Epidermal melanocyte (primary cell): ENCODE results near the gene KCNH1.
"Not testable (repeated sequence)": the region's sequence is repeated elsewhere in the genome, so short reads cannot be mapped to it uniquely, and the experiment has no call there.

Experiments used
- DNase-seq: peaks from one replicate; pipeline ENCODE4 v3.0.0; 2011; ENCODE audit warnings: low spot score; ENCODE audit not compliant: insufficient read length

The KCNH1 gene

DNA sequence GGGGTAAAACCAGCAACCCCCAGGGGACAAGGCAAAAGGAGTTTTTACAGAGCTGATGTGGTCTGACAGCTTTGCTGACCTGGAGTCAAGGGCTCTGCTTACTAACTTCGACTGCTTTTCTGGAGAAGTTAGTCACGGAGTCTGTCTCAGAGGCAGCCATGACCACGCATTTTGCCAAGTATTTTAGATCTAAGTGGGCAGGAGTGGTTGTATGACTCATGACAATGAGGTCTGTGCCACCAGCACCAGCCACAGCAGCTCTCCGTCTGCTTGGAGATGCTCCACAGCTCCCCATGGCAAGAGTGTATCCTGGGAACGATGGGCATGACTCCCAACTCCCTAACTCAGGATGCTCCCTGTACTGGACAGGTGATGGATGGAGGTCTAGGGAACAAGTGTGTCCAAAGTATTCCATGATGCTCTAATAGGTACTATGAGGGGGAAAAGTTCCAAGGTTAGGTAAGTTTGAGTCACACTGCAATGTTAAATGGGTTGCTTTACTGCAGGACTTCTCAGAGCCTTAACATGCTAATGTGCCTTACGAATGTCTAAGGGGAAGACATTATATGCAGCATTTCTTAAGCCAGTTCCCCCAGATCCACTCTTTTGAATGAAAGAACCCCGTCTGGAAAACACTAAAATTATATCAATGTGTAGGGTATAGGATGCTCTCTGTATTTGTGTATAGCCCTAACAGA is 446.2 kb downstream of the KCNH1 start:
- no peak for DNase-seq

DNA sequence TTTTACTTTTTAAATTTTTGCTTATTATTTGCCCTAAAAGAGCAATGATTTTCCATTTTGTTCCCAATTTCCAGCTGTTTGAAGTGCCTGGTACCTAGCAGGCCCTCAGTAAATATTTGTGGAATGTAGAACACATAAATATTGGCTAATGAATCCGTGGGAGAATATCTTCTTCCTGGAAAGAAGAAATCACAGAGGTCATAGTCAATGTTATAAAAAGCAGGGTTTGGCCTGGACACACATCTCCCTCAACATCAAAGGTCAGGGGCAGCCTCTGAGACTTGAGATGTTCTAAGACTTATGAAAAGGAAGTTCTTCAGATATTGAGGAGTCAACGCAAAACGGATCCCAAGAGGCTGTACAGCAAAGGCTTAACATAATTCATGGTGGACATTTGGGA is 447.1 kb downstream of the KCNH1 start:
- DNase-seq = no peak

DNA sequence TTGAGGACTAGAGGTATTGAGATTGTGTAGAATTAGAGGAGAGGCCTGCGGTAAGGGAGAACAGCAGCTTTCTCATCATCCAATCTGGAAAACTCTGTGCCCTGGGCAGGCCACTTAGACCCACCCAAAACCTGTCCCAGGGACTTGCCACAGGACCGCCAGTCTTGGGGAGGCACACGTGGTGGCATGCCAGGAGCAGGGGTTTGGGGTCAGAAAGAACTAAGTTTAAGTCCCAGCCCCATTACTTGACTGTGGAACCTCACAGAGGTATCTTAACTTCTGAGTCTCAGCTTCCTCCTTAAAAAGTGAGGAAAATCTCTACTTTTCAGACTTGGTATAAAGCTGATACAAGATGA is 448.7 kb downstream of the KCNH1 start:
- DNase-seq = no peak

DNA sequence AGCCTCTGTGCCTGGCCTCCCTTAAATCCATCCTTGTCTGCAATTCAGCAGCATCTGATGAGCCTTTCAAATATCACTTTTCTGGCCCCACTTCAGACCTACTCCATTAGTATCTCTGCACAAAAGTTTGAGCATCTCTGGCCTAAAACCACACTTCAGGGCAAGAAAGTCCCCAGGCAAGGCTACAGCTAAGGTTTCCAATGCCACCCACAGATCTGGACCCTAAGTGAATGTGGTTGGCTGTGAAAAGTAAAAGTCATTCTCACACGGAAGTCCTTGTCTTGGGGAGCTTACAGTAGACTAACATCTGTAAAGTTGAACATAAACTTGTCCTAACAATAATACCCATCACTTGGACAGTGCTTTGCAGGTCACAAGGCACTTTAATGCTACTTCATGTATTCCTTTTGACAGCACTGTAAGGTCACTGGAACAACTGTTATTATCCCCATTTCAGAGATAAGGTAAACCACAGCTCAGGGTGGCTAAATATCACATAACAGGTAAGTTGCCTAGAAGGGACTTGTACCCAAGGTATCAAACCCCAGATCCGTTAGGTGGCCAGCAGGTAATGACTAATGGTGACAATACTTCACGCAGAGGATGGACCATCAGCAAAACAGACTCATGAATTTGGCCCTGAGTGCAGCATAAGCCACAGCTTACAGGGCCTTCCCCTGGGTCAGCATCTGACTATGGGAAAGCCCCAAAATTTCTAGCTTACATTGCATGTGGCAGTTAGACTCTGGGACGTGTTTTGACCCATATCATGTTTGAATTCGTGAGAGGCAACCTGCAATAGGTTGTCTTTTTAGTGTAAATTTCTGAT is 449.3 kb downstream of the KCNH1 start:
- DNase-seq = no peak

DNA sequence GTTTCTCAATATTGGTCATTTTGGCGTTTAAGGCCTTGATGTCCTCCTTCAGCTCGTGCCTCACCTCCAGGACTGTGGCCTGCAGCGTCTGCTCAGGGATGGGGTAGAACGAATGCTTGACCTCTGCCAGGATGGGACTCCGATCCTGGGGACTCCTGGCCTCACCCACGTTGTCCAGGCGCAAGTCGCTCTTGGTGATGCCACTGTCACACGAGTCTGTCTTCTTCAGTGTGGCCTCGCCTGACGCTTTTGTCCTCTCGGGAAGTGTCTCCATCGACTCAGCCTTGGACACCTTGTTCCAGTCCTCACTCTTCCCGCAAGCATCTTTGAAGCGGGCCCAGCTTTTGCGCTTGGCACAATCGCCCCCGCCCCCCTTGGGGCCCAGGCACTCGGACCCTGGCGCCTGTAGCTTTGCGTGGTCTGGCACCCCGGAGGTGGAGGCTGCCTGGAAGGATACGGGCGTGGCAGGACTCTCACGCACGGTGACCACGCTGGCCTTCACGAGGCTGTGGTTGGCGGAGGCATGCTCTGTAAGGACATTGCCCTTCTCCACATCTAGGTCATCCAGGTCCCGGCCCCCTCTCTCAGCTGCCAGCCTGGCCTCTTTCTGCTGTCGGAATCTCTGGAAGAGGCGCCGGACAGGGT is 450.4 kb downstream of the KCNH1 start:
- no peak for DNase-seq

DNA sequence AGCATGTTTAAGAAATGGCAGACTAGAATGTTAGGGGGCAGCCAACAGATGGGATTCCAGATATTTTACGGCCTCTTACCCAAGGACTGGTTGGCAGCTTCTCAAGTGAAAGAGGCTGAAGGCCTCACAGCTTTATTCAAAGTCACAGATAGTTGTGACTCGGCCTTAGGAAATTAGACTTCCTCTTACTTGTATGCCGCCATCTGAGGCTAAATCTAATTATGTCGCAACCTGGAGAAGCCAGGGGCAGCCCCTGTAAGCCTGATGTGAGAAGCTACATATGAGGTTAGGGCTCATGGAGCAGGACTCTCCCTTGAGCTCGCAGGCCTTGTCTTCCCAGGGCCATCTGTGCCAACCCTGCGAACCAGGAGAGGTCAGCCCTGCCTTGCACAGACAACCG is 452.8 kb downstream of the KCNH1 start:
- no peak for DNase-seq

DNA sequence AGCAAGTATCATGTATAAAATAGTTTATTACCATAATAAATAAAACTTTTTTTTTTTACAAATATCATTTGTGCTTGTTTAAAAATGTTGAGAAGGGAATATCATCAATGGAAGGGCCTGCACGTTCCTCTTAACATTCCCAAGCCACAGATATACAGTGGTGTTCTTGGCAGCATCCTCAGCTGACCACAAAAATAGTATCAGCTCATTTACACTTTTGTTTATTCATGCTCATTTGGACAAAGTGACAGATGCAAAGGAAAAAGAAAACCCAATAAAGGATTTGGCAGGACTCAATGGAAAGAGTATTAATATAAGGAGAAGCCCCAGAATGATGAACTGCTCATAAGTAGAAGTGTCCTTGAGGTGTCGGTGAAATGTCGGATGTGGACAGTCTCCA is 455.6 kb downstream of the KCNH1 start:
- no peak for DNase-seq

DNA sequence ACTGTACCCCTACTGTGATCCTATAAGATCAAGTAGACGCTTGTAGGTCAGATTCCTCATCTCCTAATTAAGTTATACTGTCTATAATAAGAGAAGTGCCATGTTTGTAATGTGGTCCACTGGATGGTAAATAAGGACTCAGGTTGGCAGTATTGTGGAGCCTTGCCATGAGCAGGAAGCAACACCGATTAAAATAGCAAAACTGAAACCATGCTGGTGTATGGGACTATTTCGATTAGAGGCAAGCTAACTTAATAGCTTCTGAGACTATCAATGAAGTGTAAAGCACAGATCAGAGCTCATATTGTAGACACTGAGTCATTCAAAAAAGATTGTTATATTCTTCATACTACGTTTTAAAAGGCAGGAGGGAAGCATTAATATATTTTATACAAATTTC is 456.4 kb downstream of the KCNH1 start:
- DNase-seq = no peak

DNA sequence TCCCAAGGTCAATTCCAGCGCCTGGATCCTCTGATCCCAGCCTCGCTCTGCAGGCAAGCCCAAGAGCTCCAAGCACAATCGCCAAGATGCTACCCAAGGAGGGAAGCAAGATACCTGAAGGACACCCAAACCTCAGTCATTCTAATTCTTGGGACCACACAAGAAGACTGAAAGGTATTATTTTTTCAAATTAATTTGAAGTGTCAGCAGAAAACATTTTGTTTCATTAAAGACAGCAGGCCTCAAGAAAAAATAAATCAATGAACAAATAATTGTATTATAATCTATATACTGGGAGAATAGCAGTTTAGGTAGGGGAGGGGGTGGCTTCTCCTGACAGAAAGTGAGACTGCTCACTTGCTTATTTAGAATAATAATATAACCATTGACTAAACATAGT is 457.4 kb downstream of the KCNH1 start:
- DNase-seq = no peak

DNA sequence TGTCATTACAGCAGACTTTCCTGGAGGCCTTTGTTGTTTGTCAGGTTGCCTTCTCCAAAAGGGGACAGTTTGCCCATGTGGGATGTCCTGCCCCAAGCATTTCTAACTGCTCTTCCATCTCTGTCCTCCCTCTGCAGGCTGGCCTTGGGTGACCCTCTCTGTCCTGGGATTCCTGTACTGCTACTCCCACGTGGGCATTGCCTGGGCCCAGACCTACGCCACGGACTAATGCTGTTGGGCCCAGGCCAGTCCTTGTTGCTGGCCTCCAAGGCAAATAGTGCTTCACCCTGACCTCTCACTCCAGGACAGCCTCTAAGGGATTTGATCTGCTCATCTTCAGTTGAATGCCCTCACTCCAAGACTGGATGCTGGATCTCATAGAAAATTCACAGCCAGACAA is 459.8 kb downstream of the KCNH1 start:
- no peak for DNase-seq

DNA sequence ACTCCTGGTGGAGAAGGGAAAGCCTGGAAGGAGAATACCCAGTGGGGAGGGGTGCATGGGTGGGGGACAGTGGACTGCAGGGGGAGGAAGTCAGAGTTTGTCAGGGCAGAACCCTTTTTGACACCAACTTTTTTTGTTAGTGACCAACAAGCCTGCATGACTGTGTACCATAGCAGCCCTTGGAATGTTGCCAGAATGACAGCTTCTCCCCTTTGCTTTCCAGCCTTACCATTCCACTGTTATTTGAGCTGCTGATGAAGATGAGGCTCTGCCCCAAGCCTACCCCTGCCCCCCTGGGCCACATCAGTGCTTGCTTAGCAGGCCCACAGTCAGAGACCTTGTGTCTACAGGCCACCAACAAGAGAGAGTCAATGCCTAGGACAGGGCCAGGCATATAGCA is 464.0 kb downstream of the KCNH1 start:
- DNase-seq = no peak

DNA sequence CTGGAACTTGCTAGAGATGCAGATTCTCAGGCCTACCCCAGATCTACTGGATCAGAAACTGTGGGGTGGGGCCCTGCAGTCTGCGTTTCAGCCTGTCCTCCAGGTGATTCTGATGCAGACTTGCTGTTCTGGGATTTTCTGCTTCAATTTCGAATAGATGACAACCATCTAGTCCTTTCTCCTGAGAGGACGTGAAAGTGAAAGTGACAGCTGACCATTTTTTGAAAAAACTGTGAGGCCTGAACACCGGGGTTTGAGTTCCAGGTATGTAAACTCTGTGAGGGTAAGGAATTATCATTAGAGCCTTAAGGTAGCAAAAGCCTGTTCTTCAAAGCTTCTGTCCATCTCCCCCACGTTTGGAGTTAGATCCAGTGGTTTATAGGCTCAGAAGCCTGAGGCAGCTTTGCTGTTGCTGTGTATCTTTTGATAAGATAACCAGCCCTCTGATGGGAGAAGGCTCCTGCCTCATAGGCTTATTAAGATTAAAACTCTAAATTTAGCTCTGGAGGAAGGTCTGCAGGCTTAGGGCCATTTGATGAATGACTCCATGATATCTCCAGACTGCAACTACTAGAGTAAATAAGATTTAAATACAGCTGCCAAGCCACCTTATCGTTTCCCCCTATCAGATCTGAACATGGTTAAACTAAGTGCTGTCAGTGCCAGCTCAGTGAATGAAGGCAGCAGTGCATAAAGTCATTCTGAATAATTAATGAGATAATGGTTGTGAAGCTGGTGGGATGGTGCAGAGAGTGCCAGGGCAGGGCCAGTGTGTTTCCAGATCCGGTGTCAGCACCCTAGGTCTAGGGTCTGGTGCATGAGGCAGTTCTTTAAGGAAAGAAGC is 470.0 kb downstream of the KCNH1 start:
- DNase-seq = no peak

DNA sequence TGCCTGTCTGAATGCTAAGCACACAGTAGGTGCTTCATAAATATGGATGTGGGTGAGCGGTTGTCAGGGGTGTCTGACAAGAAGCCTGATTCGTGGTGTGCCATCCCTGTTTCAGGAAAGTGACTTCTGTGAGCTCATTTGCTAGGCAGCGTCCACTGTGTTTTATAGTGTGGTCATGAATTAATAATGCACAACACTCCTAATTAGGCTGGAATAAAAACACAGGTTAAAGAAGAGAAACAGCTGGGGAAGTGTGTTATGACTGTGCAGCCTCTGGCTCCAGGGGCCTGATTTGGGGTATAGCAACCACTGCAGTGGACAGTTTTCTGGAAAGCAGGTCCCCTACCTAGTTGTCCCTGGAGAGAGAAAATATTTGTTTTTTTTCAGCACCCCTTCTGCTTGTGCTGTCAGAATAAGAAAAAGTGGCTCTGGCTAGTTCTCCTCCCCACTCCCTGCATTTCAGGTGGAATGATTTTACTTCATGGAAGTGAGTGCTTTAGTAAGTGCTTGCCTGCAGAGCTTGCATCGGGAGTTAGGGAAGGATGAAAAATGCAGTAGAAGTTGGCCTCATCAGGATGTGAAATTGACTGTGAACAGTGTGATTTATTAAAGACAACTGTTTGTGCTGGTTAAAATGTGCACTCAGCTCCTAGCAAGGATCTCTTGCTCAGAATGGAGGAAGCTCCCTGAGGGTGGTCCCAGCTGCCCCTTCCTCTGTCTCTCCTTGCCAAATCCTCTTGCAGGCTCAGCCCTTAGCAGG is 471.5 kb downstream of the KCNH1 start:
- no peak for DNase-seq

DNA sequence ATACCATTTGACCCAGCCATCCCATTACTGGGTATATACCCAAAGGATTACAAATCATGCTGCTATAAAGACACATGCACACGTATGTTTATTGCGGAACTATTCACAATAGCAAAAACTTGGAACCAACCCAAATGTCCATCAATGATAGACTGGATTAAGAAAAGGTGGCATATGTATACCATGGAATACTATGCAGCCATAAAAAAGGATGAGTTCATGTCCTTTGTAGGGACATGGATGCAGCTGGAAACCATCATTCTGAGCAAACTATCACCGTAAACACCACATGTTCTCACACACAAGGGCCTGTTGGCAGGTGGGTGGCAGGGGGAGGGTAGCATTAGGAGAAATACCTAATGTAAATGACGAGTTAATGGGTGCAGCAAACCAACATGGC is 472.4 kb downstream of the KCNH1 start:
- DNase-seq = not testable (repeated sequence)

DNA sequence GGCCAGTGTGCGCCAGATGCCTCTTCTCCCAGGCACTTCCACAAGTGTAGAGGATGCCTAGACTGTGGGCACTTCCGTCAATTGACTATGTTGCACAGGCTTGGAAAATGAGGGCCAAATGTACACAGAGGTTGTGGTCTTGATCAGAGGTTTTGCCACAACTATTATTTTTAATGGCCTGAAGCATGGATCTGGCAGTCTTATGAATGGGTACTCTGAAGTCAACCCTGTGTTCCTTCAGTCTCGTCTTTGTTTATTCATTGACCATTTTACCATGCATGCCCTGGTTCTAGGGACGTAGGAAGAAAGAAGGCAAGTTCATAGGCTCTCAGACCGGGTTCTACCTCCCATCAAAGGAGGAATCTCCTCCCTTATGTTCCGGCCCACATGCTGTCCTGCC is 476.1 kb downstream of the KCNH1 start:
- peak; percentile 69 for DNase-seq

DNA sequence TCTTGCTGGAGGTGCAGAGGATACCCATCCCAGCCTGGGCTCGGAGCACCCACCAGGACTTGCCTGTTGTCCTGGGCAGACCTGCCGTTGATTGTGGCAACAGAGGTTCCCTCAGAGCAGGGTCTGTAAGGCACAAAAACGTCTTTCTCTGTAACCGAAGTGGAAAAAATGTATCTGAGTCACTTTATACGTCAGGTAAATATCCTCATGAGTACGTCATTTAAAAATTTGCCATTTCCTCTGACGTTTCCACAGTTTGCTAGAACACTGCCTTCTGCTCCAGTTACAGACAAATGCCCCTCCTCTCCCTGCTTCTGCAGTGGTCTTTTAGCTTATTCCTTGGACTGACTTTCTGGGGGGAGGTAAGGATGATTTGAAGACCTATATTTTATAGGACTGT is 478.4 kb downstream of the KCNH1 start:
- DNase-seq = no peak

DNA sequence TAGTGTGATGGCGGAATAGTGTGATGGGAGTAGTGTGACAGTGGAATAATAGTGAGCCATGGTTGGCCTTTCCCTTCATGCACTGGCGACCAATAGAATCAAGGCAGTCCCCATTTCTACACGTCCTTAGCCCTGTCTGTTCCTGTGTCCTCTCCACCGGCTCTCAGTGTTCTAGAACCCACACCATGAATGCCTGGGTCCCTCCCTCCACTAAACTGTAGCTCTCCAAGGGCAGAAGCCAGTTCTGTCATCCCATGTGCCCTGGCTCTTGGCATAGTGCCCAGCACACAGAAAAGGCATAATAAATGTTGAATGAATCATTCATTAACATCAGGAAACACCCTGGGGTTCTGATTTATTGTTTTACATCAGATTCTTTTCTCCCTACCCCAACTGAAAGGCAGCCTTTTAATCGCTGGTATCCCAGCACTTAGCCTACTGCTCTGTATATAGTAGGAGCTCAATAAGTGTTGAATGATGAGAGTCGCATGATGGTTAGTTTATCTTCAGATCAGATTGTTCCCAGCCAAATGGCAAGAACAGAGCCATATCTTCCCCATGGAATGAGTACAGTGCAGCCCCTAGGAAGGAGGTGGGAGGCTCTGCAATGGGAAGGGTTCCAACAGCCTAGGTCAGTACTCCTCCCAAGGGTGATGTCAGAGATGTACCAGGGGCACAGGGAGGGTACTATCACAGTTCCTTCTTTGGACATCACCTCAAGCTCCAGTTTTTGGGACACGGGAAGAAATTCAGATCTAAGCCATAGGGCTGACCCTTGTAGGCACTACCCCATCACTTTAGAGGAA is 479.6 kb downstream of the KCNH1 start:
- no peak for DNase-seq

DNA sequence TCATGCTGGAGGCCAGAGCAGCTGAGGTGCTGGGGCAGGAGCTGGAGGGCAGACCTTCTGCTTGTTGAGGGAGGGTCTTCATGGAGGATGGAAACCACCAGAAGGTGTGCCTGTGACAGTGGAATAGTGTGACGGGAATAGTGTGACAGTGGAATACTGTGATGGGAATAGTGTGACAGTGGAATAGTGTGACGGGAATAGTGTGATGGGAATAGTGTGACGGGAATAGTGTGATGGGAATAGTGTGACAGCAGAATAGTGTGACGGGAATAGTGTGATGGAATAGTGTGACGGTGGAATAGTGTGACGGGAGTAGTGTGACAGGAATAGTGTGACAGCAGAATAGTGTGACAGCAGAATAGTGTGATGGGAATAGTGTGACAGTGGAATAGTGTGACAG is 480.2 kb downstream of the KCNH1 start:
- no peak for DNase-seq

DNA sequence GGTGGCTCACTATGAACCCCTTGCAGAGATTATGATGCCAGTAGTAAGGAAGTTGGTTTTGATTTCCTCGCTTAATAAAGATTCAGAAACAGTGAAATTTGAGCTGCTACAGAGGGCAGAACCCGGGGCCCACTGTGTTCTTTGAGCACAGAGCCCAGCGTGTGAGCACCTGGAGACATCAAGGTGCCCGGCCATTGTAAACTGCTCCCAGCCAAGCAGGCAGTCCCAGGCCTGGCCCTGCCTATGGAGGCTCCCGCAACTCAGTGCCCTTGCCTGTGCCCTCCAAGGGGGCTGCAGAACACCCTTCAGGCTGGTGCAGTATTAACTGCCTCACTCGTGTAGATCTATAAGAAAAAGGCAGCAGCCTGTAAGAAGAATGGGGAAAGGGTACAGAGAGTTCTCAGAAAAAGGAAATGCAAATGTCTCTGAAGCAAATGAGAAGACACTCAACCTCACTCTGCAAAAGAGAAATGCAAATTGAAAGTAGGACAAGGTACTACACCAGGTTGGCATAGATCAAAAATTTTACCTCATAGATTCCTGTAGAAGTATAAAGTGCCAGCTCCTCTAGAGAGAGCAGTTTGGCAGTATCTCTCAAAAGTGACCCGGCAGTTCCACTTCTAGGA is 481.5 kb downstream of the KCNH1 start:
- no peak for DNase-seq

DNA sequence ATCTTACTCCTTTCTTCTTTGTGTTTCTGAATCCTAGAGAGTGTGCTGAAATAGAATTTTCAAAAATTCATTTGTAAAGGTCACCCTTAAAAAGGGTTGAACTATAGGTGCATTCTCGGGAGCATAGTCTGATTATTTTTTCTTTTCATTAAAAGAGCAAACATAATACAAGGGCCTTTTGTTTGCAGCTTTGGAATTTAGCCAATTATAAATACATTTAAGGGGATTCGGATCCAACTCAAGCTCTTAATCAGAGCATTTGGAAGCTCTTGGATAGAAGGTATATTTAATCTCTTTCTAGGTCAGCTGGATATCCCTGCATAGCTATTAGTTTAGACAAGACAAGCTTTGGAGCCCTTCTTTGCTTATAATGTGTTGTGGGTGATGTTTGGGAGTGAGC is 483.5 kb downstream of the KCNH1 start:
- DNase-seq = no peak
